ENCODE data around the gene CLIC1. TPM values are rescaled to one million over a fixed set of nuclear protein-coding genes. Genes with fewer than 3 reads are reported as not detected.

Gene CLIC1
- total and polyA plus RNA-seq, 2 experiments from 2014 or later, result 576 to 784 TPM

DNA sequence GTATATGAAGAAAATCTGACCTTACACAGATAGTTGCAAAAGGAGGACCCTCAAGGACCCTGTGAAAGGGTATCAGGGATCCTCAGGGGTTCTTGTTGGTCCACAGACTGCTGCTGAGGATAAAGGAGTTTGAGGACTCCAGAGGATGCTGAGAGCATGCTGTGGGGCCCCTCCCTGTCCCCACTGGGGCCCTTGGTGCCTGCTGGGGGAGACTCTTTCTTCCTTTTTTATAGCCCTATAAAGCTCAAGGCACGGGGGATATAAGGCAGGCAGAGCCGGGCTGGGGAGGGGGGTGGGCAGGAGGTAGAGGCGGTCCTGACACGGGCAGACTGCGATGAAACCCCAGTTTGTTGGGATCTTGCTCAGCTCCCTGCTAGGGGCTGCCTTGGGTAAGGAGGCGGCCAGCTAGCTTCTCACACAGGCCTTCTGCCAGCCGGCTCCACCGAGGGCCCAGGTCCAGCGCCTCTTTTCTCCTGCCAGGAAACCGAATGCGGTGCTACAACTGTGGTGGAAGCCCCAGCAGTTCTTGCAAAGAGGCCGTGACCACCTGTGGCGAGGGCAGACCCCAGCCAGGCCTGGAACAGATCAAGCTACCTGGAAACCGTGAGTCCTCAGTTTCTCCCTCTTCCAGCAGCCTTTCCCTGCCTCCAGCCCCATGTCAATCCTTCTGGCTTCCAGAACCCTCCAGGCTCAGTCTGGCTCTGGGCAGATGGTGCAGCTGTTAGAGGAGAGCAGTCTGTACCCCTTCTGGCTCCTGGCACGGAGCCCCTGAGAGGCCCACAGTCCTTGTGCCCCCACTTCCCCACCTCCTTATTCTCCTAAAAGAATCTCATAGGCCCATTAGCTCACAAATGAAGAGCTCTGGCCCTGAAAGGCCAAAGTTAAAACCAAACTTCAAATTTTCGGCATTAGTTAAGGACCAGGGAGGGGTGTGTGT is 21.0 kb downstream of the CLIC1 start, which contains the start of gene LY6G6D:
Gene LY6G6D, plus strand, starts transcription at position 327 of the 937 bp plus-strand sequence. Its CDS starts 8 bp downstream, at position 335.
- no peaks in the 10 kb centered on the region for H3K9me3 ChIP-seq (ENCODE audit: low read depth)
- no peaks in the 10 kb centered on the region for H3K4me1 ChIP-seq (ENCODE audit: insufficient read depth)
- 59 to 60% methylated on average over 12 to 16 of the region's 16 CpGs for WGBS, 2 experiments (ENCODE audit: low coverage in 1 of 2, low lambda C conversion rate in 2 of 2, missing lambda C conversion rate in 2 of 2)
- no peak within 1 kb of the TSS for H3K4me2 ChIP-seq (ENCODE audit: unreplicated experiment)
- no peaks in the 10 kb centered on the region for H3K9me2 ChIP-seq (ENCODE audit: insufficient read depth)
- H3K9ac ChIP-seq, result no peak within 1 kb of the TSS
- H3K79me2 ChIP-seq (ENCODE audit: insufficient read depth), result no peaks in the 10 kb centered on the region
- no peak for DNase-seq
- H4K20me1 ChIP-seq (ENCODE audit: insufficient read depth), result no peaks in the 10 kb centered on the region
- H2AFZ ChIP-seq, result no peak within 1 kb of the TSS
- H3F3A ChIP-seq (ENCODE audit: insufficient read depth), result no peaks in the 10 kb centered on the region
- no peaks in the 10 kb centered on the region for H3K27me3 ChIP-seq (replicated peaks; ENCODE audit: insufficient read depth)
- H3K36me3 ChIP-seq (ENCODE audit: low read depth), result no peaks in the 10 kb centered on the region
- in situ Hi-C loops (cut with MboI), result no loop called here
- TF ChIP-seq EZH2phosphoT487 (IDR thresholded peaks at IDR 0.05; ENCODE audit: insufficient read depth, low read depth) (no peak), EZH2 (IDR thresholded peaks at IDR 0.05; ENCODE audit: insufficient read depth, poor library complexity, severe bottlenecking) (no peak)
- no peak within 1 kb of the TSS for H3K4me3 ChIP-seq
- H3K27ac ChIP-seq, result no peak within 1 kb of the TSS

DNA sequence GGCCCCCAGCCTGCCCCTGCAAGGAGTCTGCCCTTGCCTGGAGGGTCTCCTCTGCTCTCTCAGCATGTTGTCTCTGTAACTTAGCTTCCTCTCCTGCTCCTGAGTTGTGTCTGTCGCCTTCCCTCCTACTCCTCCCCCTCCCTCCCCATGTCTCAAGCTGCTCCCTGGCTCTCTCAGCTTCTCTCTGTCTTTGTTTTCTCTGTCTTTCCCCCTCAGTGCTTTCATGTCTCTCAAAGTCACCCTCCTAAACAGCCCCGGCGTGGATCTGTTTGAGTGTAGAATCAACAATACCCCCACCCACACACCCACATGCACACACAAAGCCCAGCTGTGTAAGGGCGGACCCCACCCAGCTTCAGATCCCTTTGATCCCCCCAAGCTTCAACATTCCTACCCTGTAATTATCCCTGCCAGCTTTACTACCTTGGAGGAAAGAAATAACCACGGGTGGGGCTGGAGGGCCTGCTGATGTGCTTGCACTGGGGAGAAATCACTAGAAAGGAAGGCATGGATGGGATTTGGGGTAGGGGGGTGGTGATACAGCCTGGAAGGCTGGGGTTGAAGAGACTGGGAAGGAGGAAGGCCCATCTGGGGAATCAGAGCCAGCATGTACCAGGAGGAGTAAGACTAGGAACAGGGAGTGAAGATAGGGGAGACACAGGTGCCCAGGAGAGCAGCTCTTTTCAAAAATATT is 22.2 kb downstream of the CLIC1 start:
- Histone ChIP-seq H3K9me2 (ENCODE audit: insufficient read depth) (no peaks in the 10 kb centered on the region), H3K4me2 (ENCODE audit: unreplicated experiment) (no peak overlapping the region), H3K36me3 (ENCODE audit: low read depth) (no peaks in the 10 kb centered on the region), H2AFZ (no peak overlapping the region), H4K20me1 (ENCODE audit: insufficient read depth) (no peaks in the 10 kb centered on the region), H3K4me1 (ENCODE audit: insufficient read depth) (no peaks in the 10 kb centered on the region), H3K27ac (no peak overlapping the region), H3F3A (ENCODE audit: insufficient read depth) (no peaks in the 10 kb centered on the region), H3K4me3 (no peak overlapping the region), H3K27me3 (replicated peaks; ENCODE audit: insufficient read depth) (no peaks in the 10 kb centered on the region), H3K9ac (no peak overlapping the region), H3K79me2 (ENCODE audit: insufficient read depth) (no peaks in the 10 kb centered on the region), H3K9me3 (ENCODE audit: low read depth) (no peaks in the 10 kb centered on the region)
- in situ Hi-C loops (cut with MboI), result no loop called here
- TF ChIP-seq EZH2phosphoT487 (IDR thresholded peaks at IDR 0.05; ENCODE audit: insufficient read depth, low read depth) (no peak), EZH2 (IDR thresholded peaks at IDR 0.05; ENCODE audit: insufficient read depth, poor library complexity, severe bottlenecking) (no peak)
- 44 to 50% methylated on average over 5 of the region's 5 CpGs for WGBS, 2 experiments (ENCODE audit: low coverage in 1 of 2, low lambda C conversion rate in 2 of 2, missing lambda C conversion rate in 2 of 2)
- no peak for DNase-seq

DNA sequence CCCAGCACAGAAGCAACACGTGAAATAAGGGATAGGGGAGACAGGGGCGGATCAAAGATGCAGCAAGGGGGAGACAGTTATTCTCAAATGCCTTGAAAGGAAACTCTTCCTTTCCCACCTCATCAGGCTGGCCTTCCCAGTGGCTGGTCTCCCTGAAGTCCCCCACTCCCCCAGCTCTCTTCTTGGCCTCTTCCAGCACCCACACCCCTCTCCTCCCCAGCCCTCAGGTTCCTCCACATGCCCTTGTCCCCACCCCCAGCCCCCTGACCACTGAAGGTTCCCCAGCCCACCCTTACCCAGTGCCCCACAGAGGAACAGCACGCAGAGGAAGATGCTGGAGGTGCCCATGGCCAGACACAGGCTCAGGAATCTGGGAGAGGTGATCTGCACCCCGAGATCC is 22.9 kb downstream of the CLIC1 start:
- Histone ChIP-seq H3K27me3 (replicated peaks; ENCODE audit: insufficient read depth) (no peaks in the 10 kb centered on the region), H3K4me1 (ENCODE audit: insufficient read depth) (no peaks in the 10 kb centered on the region), H3K27ac (no peak overlapping the region), H3K9ac (no peak overlapping the region), H3K9me3 (ENCODE audit: low read depth) (no peaks in the 10 kb centered on the region), H2AFZ (no peak overlapping the region), H3K4me3 (no peak overlapping the region), H3K79me2 (ENCODE audit: insufficient read depth) (no peaks in the 10 kb centered on the region), H3K4me2 (ENCODE audit: unreplicated experiment) (no peak overlapping the region), H3F3A (ENCODE audit: insufficient read depth) (no peaks in the 10 kb centered on the region), H3K36me3 (ENCODE audit: low read depth) (no peaks in the 10 kb centered on the region), H3K9me2 (ENCODE audit: insufficient read depth) (no peaks in the 10 kb centered on the region), H4K20me1 (ENCODE audit: insufficient read depth) (no peaks in the 10 kb centered on the region)
- 68 to 78% methylated on average over 4 of the region's 4 CpGs for WGBS, 2 experiments (ENCODE audit: low coverage in 1 of 2, low lambda C conversion rate in 2 of 2, missing lambda C conversion rate in 2 of 2)
- TF ChIP-seq EZH2 (IDR thresholded peaks at IDR 0.05; ENCODE audit: insufficient read depth, poor library complexity, severe bottlenecking) (no peak), EZH2phosphoT487 (IDR thresholded peaks at IDR 0.05; ENCODE audit: insufficient read depth, low read depth) (no peak)
- in situ Hi-C loops (cut with MboI), result no loop called here
- DNase-seq, result no peak

DNA sequence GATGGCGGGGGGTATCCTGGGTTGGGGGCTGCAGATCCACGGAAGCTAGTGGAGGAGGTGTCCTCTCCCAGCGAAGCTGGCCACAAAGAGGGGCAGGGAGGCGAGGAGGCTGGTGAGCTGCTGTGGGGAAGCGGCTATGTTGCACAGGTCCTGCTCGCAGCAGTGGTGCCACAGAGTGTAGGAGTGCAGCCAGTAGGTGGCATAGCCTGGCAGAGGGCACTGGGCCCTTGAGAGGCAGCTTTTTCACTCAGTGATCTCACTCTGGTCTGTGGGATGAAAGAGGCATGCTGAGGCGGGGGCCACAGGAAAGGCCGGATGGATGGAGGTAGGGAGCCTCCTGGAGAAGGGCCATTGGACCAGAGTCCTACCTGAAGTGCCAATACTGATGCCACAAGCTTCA is 24.0 kb downstream of the CLIC1 start:
- H3K9me3 ChIP-seq (ENCODE audit: low read depth), result no peaks in the 10 kb centered on the region
- WGBS, 2 experiments (ENCODE audit: low coverage in 1 of 2, low lambda C conversion rate in 2 of 2, missing lambda C conversion rate in 2 of 2), result 77 to 83% methylated on average over 8 of the region's 8 CpGs
- H3K9ac ChIP-seq, result no peak overlapping the region
- H3K27ac ChIP-seq, result no peak overlapping the region
- no peaks in the 10 kb centered on the region for H4K20me1 ChIP-seq (ENCODE audit: insufficient read depth)
- H3K4me2 ChIP-seq (ENCODE audit: unreplicated experiment), result no peak overlapping the region
- no peak for TF ChIP-seq EZH2phosphoT487 (IDR thresholded peaks at IDR 0.05; ENCODE audit: insufficient read depth, low read depth)
- no peak for DNase-seq
- no peaks in the 10 kb centered on the region for H3K79me2 ChIP-seq (ENCODE audit: insufficient read depth)
- H3K9me2 ChIP-seq (ENCODE audit: insufficient read depth), result no peaks in the 10 kb centered on the region
- H3K36me3 ChIP-seq (ENCODE audit: low read depth), result no peaks in the 10 kb centered on the region
- in situ Hi-C loops (cut with MboI), result no loop called here
- H3K4me3 ChIP-seq, result no peak overlapping the region
- no peak overlapping the region for H2AFZ ChIP-seq
- no peaks in the 10 kb centered on the region for H3K27me3 ChIP-seq (replicated peaks; ENCODE audit: insufficient read depth)
- no peaks in the 10 kb centered on the region for H3F3A ChIP-seq (ENCODE audit: insufficient read depth)
- no peaks in the 10 kb centered on the region for H3K4me1 ChIP-seq (ENCODE audit: insufficient read depth)
